HCT116 (cell line): Measurements from ENCODE around the gene APBA1.

ENCODE experiments used
- CTCF ChIP-seq, 3 experiments: fragments of 200-600 bp in 1 of 3; sonication (generic) in 1 of 3; IDR thresholded peaks in 2 of 3; conservative IDR thresholded peaks in 1 of 3; 2 replicates each; pipeline ENCODE4 v1.5.1; 2012 to 2017; ENCODE audit warnings: low read depth in 2 of 3, low read length in 2 of 3, antibody characterized with exemption in 1 of 3, borderline replicate concordance in 1 of 3, control low read depth in 1 of 3, mild to moderate bottlenecking in 1 of 3, mixed read lengths in 1 of 3, mixed run types in 1 of 3, moderate library complexity in 1 of 3; ENCODE audit not compliant: insufficient read depth in 1 of 3
- EGR1 ChIP-seq: IDR thresholded peaks from 2 replicates; pipeline ENCODE4 v1.6.1; 2012; ENCODE audit warnings: low read depth
- EZH2 ChIP-seq: fragments of 200-600 bp; sonication (generic); IDR thresholded peaks from 2 replicates; pipeline ENCODE4 v1.6.1; 2017; ENCODE audit warnings: antibody characterized with exemption, mixed run types
- EZH2phosphoT487 ChIP-seq: fragments of 200-600 bp; IDR thresholded peaks from 2 replicates; pipeline ENCODE4 v1.6.1; 2018; ENCODE audit warnings: antibody characterized with exemption, borderline replicate concordance
- POLR2A ChIP-seq: IDR thresholded peaks from 2 replicates; pipeline ENCODE4 v1.7.0; 2011; ENCODE audit warnings: borderline replicate concordance; ENCODE audit not compliant: insufficient read depth, insufficient read length; ENCODE audit errors: extremely low read depth
- ZBTB33 ChIP-seq: IDR thresholded peaks from 2 replicates; pipeline ENCODE4 v1.6.1; 2011; ENCODE audit warnings: mild to moderate bottlenecking, low read length, moderate library complexity; ENCODE audit not compliant: insufficient replicate concordance; ENCODE audit errors: extremely low read depth

- TF ChIP-seq ZBTB33: no peak
- TF ChIP-seq EZH2phosphoT487: no peak
- TF ChIP-seq EZH2: no peak
- TF ChIP-seq EGR1: no peak
- no peak for TF ChIP-seq CTCF (IDR thresholded peaks at IDR 0.05 in 2 of 3, conservative IDR thresholded peaks at IDR 0.05 in 1 of 3; ENCODE audit: borderline replicate concordance in 1 of 3, insufficient read depth in 1 of 3, low read depth in 2 of 3, low read length in 2 of 3)
- no peak for TF ChIP-seq POLR2A
Measured at GRCh38 chr9:69431777-69432176, 240.4 kb downstream of the APBA1 start.
